K562 (cell line): ENCODE data around the gene RUFY2. TPM values are rescaled to one million over a fixed set of nuclear protein-coding genes. Genes with fewer than 3 reads are reported as not detected.
A peak's percentile ranks its signal among the peaks of the same experiment; 100 is the strongest.
"Not testable (repeated sequence)": the region's sequence is repeated elsewhere in the genome, so short reads cannot be mapped to it uniquely, and the experiment has no call there.

Experiments used
- ATAC-seq: fragments of 200-7000 bp; cut with Tn5 transposase; 3 replicates; pipeline ENCODE4 v1.9.1; 2020; ENCODE audit warnings: moderate library complexity
- BruUV-seq: library from RNA; stranded (reverse); fragments of 400-500 nt; replicated peaks from 2 replicates; lab custom pipeline; 2021; lab: Mats Ljungman, UMichigan
- CTCF ChIA-PET: fragments of 300-600 bp; formaldehyde crosslinking; extraction: SDS; loops from one replicate; lab custom pipeline; 2021; ENCODE audit warnings: low intra/inter-chr PET ratio; lab: Yijun Ruan, JAX
- POLR2A ChIA-PET: fragments of 300-600, 350-650 bp; sonication (Branson Sonifier 250); formaldehyde crosslinking; extraction: SDS; loops from one replicate; lab custom pipeline; 2021; ENCODE audit warnings: antibody characterized with exemption, inconsistent platforms; lab: Yijun Ruan, JAX
- DNase-seq, 4 experiments: peaks; one replicate each; pipeline versions ENCODE4 v3.0.0 to v3.0.0-alpha.2; 2011 to 2018; ENCODE audit warnings: low spot score in 3 of 4, mixed read lengths in 3 of 4; ENCODE audit errors: extremely low read depth in 1 of 4
- FAIRE-seq: peaks from 2 replicates; lab custom pipeline; 2011; peaks lifted over from hg19 to GRCh38; lab: Jason Lieb, UNC
- H2AFZ ChIP-seq: 2 replicates; pipeline ENCODE4 v1.6.0; 2011; ENCODE audit warnings: low read depth, low read length, control low read depth, inconsistent platforms
- H3K27ac ChIP-seq: fragments of 200-600 bp; 3 replicates; pipeline ENCODE4 v1.8.0; 2011; ENCODE audit warnings: low read depth, mild to moderate bottlenecking, control low read depth, inconsistent platforms, low read length, moderate library complexity, mixed read lengths; ENCODE audit errors: extremely low read depth
- H3K27me3 ChIP-seq, 2 experiments: fragments of 300-600 bp in 1 of 2; 2 replicates in 1 of 2; 3 replicates in 1 of 2; pipeline versions ENCODE4 v1.6.0 to v1.8.0; 2011; ENCODE audit warnings: inconsistent platforms in 2 of 2, low read length in 2 of 2, mild to moderate bottlenecking in 1 of 2, mixed read lengths in 1 of 2, moderate library complexity in 1 of 2; ENCODE audit not compliant: control insufficient read depth in 2 of 2, insufficient read depth in 2 of 2
- H3K36me3 ChIP-seq: fragments of 300-600 bp; 3 replicates; pipeline ENCODE4 v1.8.0; 2011; ENCODE audit warnings: mild to moderate bottlenecking, low read length, inconsistent platforms; ENCODE audit not compliant: control insufficient read depth, insufficient read depth
- H3K4me1 ChIP-seq, 2 experiments: fragments of 200-600 bp in 1 of 2; replicated peaks in 1 of 2; 2 replicates in 1 of 2; 3 replicates in 1 of 2; pipeline versions ENCODE4 v1.5.1 to v1.8.0; 2011; ENCODE audit warnings: inconsistent platforms in 2 of 2, low read length in 2 of 2, mild to moderate bottlenecking in 1 of 2, mixed read lengths in 1 of 2, moderate library complexity in 1 of 2; ENCODE audit not compliant: control insufficient read depth in 2 of 2, insufficient read depth in 2 of 2
- H3K4me2 ChIP-seq: 2 replicates; pipeline ENCODE4 v1.6.1; 2011; ENCODE audit warnings: low read length, control low read depth, inconsistent platforms, mixed read lengths; ENCODE audit not compliant: insufficient read depth
- H3K4me3 ChIP-seq: fragments of 200-600 bp; sonication (generic), shearing (Covaris generic); 2 replicates; pipeline ENCODE4 v1.5.1; 2016; ENCODE audit warnings: control low read depth, inconsistent platforms
- H3K79me2 ChIP-seq: fragments of 200-600 bp; 3 replicates; pipeline ENCODE4 v1.8.0; 2011; ENCODE audit warnings: low read length, inconsistent platforms; ENCODE audit not compliant: control insufficient read depth, insufficient read depth
- H3K9ac ChIP-seq, 2 experiments: 2 replicates each; pipeline versions ENCODE4 v1.6.0 to v1.6.1; 2011; ENCODE audit warnings: low read depth in 2 of 2, low read length in 2 of 2, control low read depth in 1 of 2, inconsistent platforms in 1 of 2, mild to moderate bottlenecking in 1 of 2, mixed read lengths in 1 of 2; ENCODE audit not compliant: insufficient read depth in 1 of 2
- H3K9me1 ChIP-seq: one replicate; pipeline ENCODE4 v1.6.0; 2011; ENCODE audit warnings: inconsistent platforms, mild to moderate bottlenecking, low read length, moderate library complexity; ENCODE audit not compliant: control insufficient read depth, insufficient read depth
- H3K9me3 ChIP-seq: replicated peaks from 2 replicates; pipeline ENCODE4 v1.5.1; 2011; ENCODE audit warnings: low read depth, low read length, inconsistent platforms; ENCODE audit not compliant: control insufficient read depth, insufficient read depth
- H4K20me1 ChIP-seq: replicated peaks from 2 replicates; pipeline ENCODE4 v1.6.1; 2011; ENCODE audit warnings: low read length, inconsistent platforms, mixed read lengths; ENCODE audit not compliant: control insufficient read depth, insufficient read depth
- AFF1 ChIP-seq, 2 experiments: fragments of 450-650 bp; IDR thresholded peaks; 2 replicates each; pipeline ENCODE4 v1.6.1; 2018; ENCODE audit warnings: mild to moderate bottlenecking in 2 of 2, low read depth in 1 of 2; ENCODE audit not compliant: partially characterized antibody in 2 of 2
- MTA1 ChIP-seq: fragments of 450-650 bp; IDR thresholded peaks from 2 replicates; pipeline ENCODE4 v1.6.1; 2017; ENCODE audit warnings: borderline replicate concordance
- WGBS: fragments of 100-300 bp; shearing (Covaris generic); methylation state at CpG from one replicate; pipeline ENCODE4 v1.1.6; 2016; ENCODE audit warnings: low coverage, mixed read lengths; ENCODE audit not compliant: insufficient coverage; ENCODE audit errors: missing lambda C conversion rate; 5-methylcytosine and 5-hydroxymethylcytosine counted together
- in situ Hi-C: fragments of 300-500 bp; cut with MboI; formaldehyde crosslinking; loops from 4 replicates; pipeline ENCODE4 v1.15.0; 2018; ENCODE audit warnings: inconsistent platforms, mixed read lengths
- intact Hi-C: fragments of 100-400 bp; cut with micrococcal nuclease; formaldehyde crosslinking; loops from 2 replicates; pipeline ENCODE4 v1.14.2; 2022
- polyA plus RNA-seq, 8 experiments: library from polyadenylated mRNA; depleted of rRNA in 4 of 8; stranded (reverse) in 5 of 8; unstranded in 3 of 8; fragments of >200 nt; fragmentation: Nextera tagmentation in 2 of 8; fragmentation: Illumina TruSeq in 1 of 8; extraction: Ambion mirVana in 2 of 8; extraction: Trizol in 1 of 8; gene quantifications; 2 replicates each; pipeline versions ENCODE4 v1.2.1 to v1.2.3, GENCODE V29; 2011 to 2014; ENCODE audit warnings: inconsistent platforms in 1 of 8, missing spikeins in 1 of 8
- total RNA-seq, 7 experiments: library from RNA; depleted of rRNA in 6 of 7; stranded (reverse); fragments of >200 nt in 6 of 7; fragmentation: Illumina TruSeq in 2 of 7; extraction: Trizol in 2 of 7; gene quantifications; 2 replicates each; pipeline versions ENCODE4 v1.2.1 to v1.2.3, GENCODE V29; 2011 to 2021; ENCODE audit warnings: low replicate concordance in 1 of 7

The RUFY2 gene
- total and polyA plus RNA-seq, 9 of the 15 experiments (the other 6 are each of a cell fraction or from before 2014, with no cell fraction given): 3.7 to 20.1 (median 12.6) TPM

DNA sequence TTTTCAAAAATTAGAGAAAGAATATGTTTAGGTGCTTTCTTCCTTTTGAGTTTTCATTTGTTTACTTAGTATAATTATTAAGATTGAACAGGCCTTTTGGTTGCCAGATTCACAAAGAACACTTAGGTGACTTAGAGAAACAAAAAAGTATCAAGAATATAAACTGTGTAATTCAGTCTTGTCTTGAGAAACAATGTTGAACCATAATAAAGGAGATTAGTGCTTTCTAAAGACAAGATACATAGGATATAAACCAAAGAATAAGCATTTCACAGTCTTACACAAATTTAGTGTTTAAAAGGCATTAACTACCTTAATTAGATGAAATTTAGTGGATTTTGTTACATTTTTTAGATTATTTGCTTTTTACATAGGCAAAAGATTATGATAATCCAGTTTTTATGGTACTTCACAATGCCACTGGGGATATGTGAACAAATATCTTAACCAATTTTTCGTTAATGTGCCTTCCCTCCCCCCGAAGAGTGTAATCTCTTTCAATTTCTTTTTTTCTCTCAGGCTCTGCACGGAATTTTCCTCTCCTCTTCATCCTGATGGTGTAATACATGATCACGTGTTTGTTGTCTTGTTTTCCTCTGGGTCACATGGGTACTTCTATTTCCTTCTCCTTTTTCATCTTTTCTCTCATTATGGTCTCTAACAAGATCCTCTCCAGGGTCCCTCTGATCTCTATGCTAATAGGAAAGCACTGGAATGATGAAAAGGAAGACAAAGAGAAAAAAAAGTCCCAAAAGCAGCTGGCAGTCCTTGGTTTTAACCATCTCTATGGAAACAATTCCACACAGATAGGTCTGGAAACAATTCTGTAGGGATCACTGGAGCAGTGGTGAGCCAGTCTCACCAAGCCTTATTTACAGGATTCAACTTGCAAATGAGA is 78.9 kb downstream of the RUFY2 start (continued):
- TF ChIP-seq AFF1 (IDR thresholded peaks at IDR 0.05; ENCODE audit: low read depth in 1 of 2, partially characterized antibody in 2 of 2) (peak in 1 of 2 experiments; percentile 81), MTA1 (0 out of 2 replicates have a peak, but pooled peaks have one; percentile 16)

GRCh38 chr10:68324396-68324795 is 82.7 kb downstream of the RUFY2 start:
- H3K4me3 ChIP-seq, H3K36me3 ChIP-seq, CTCF ChIA-PET, H2AFZ ChIP-seq, H3K27me3 ChIP-seq, H3K9me3 ChIP-seq, FAIRE-seq, H3K9me1 ChIP-seq, H3K79me2 ChIP-seq, H3K9ac ChIP-seq, H4K20me1 ChIP-seq, H3K27ac ChIP-seq, BruUV-seq, intact Hi-C loops, DNase-seq, ATAC-seq, H3K4me2 ChIP-seq: not testable (repeated sequence)
- 15% methylated on average over 4 of the region's 4 CpGs for WGBS
- POLR2A ChIA-PET: interaction anchor here (0.7 to 2.5 kb wide), 2 partner anchors 10 to 560 kb away, joined by 3 to 10 read pairs; no protein-coding TSS in a partner anchor
- peaks cover 4 to 11% of the 10 kb centered on the region in 2 experiments; a peak in 4 of 5 replicates for H3K4me1 ChIP-seq
- in situ Hi-C loops: loop anchor here (10.0 kb wide), 1 partner anchor 450 kb away; no protein-coding TSS in a partner anchor
